ENCODE measurements around the gene AGPAT3.

The AGPAT3 gene

GRCh38 chr21:44017601-44018000 is 152.6 kb downstream of the AGPAT3 start:
- no peaks in the 10 kb centered on the region for H3K9me3 ChIP-seq (ENCODE audit: control insufficient read depth, low read length)
- no peak overlapping the region for H2AFZ ChIP-seq
- no peaks in the 10 kb centered on the region for H3K27me3 ChIP-seq (ENCODE audit: control insufficient read depth, insufficient read depth, low read length)
- H3K79me2 ChIP-seq, result peaks cover 8% of the 10 kb centered on the region
- no peak overlapping the region for H3K4me3 ChIP-seq (ENCODE audit: low read depth, low read length)
- H3K4me2 ChIP-seq (ENCODE audit: low read length), result no peak overlapping the region
- no peaks in the 10 kb centered on the region for H3K4me1 ChIP-seq
- H3K27ac ChIP-seq, result no peak overlapping the region
- no peaks in the 10 kb centered on the region for H3K36me3 ChIP-seq (ENCODE audit: control insufficient read depth, insufficient read depth, low read length)
- no peak for TF ChIP-seq CTCF (IDR thresholded peaks at IDR 0.05)
- H3K9ac ChIP-seq, result no peak overlapping the region

- Histone ChIP-seq H3K79me2 (peaks cover 9% of the 10 kb centered on the region), H3K4me1 (no peaks in the 10 kb centered on the region), H3K27me3 (ENCODE audit: control insufficient read depth, insufficient read depth, low read length) (no peaks in the 10 kb centered on the region), H3K9ac (no peak overlapping the region), H3K27ac (no peak overlapping the region), H2AFZ (no peak overlapping the region), H3K36me3 (ENCODE audit: control insufficient read depth, insufficient read depth, low read length) (no peaks in the 10 kb centered on the region), H3K9me3 (ENCODE audit: control insufficient read depth, low read length) (no peaks in the 10 kb centered on the region), H3K4me3 (ENCODE audit: low read depth, low read length) (no peak overlapping the region), H3K4me2 (ENCODE audit: low read length) (no peak overlapping the region)
- TF ChIP-seq CTCF (IDR thresholded peaks at IDR 0.05), result no peak
These were observed 153.1 kb downstream of the AGPAT3 start for GRCh38 chr21:44018127-44018526.

- no peak overlapping the region for H3K27ac ChIP-seq
- H3K4me1 ChIP-seq, result no peaks in the 10 kb centered on the region
- no peaks in the 10 kb centered on the region for H3K36me3 ChIP-seq (ENCODE audit: control insufficient read depth, insufficient read depth, low read length)
- no peak overlapping the region for H3K4me3 ChIP-seq (ENCODE audit: low read depth, low read length)
- H2AFZ ChIP-seq, result no peak overlapping the region
- H3K4me2 ChIP-seq (ENCODE audit: low read length), result no peak overlapping the region
- no peaks in the 10 kb centered on the region for H3K9me3 ChIP-seq (ENCODE audit: control insufficient read depth, low read length)
- no peaks in the 10 kb centered on the region for H3K27me3 ChIP-seq (ENCODE audit: control insufficient read depth, insufficient read depth, low read length)
- no peak overlapping the region for H3K9ac ChIP-seq
- H3K79me2 ChIP-seq, result peaks cover 15% of the 10 kb centered on the region
- TF ChIP-seq CTCF (IDR thresholded peaks at IDR 0.05), result no peak
These were observed 154.0 kb downstream of the AGPAT3 start for GRCh38 chr21:44018813-44019567.

- H3K27ac ChIP-seq, result no peak overlapping the region
- H3K4me3 ChIP-seq (ENCODE audit: low read depth, low read length), result no peak overlapping the region
- no peaks in the 10 kb centered on the region for H3K27me3 ChIP-seq (ENCODE audit: control insufficient read depth, insufficient read depth, low read length)
- H3K36me3 ChIP-seq (ENCODE audit: control insufficient read depth, insufficient read depth, low read length), result no peaks in the 10 kb centered on the region
- H3K4me1 ChIP-seq, result no peaks in the 10 kb centered on the region
- H3K79me2 ChIP-seq, result peaks cover 19% of the 10 kb centered on the region
- no peak for TF ChIP-seq CTCF (IDR thresholded peaks at IDR 0.05)
- H3K4me2 ChIP-seq (ENCODE audit: low read length), result no peak overlapping the region
- no peak overlapping the region for H3K9ac ChIP-seq
- no peaks in the 10 kb centered on the region for H3K9me3 ChIP-seq (ENCODE audit: control insufficient read depth, low read length)
- H2AFZ ChIP-seq, result no peak overlapping the region
These were observed 154.5 kb downstream of the AGPAT3 start for GRCh38 chr21:44019568-44019958.

- Histone ChIP-seq H3K9ac (no peak overlapping the region), H3K27ac (no peak overlapping the region), H2AFZ (no peak overlapping the region), H3K36me3 (ENCODE audit: control insufficient read depth, insufficient read depth, low read length) (no peaks in the 10 kb centered on the region), H3K4me2 (ENCODE audit: low read length) (no peak overlapping the region), H3K4me3 (ENCODE audit: low read depth, low read length) (no peak overlapping the region), H3K4me1 (no peaks in the 10 kb centered on the region), H3K9me3 (ENCODE audit: control insufficient read depth, low read length) (no peaks in the 10 kb centered on the region), H3K79me2 (peaks cover 26% of the 10 kb centered on the region), H3K27me3 (ENCODE audit: control insufficient read depth, insufficient read depth, low read length) (no peaks in the 10 kb centered on the region)
- no peak for TF ChIP-seq CTCF (IDR thresholded peaks at IDR 0.05)
These were observed 155.5 kb downstream of the AGPAT3 start for GRCh38 chr21:44020551-44020950.

Data from parathyroid adenoma (tissue), 2 donors.